ENCODE measurements around the gene NEK8.

NEK8 gene

DNA sequence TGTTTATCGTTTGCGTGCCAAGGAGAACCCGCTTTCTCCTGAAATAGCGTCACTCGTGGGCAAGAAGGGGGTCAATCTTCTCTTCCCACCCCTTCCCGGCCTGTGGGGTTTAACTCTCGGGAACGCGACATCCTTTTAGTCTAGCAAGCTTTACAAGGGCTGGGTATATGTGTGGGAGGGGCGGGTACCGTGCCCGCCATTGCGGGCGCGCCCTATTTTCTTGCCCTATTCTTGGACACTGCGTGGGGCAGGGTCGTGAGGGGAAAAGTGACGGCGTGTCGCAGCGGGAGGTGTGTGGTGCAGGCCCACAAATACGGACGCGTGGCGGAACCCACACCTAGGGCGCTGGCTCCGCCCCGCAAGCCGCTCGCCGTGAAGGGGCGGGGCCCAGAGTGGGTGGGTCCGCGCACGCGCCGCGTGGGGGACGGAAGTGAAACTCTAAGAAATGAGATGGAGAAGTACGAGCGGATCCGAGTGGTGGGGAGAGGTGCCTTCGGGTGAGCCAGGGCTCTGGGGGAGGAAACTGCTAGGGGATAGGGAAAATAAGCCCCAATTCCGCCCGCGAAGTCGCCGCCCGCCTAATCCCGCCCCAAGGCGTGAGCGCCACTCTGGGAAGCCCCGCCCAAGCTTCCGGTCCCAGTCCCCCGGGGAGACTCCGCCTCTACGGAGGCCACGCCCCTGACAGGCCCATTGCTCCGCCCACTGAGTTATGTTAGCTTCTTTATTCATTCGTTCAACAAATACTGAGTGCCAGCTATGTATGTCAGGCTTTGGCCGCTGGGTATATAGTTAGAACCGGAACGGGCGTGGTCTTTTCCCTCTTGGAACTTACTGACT lies at the start of gene NEK8:
NEK8 (plus strand) TSS at position 425 of the 837 bp plus-strand sequence; CDS start at position 451, 26 bp downstream.
- no peak for FAIRE-seq

- no peak for FAIRE-seq
These were observed 45.9 kb upstream of the NEK8 start for GRCh38 chr17:28682655-28683054.

DNA sequence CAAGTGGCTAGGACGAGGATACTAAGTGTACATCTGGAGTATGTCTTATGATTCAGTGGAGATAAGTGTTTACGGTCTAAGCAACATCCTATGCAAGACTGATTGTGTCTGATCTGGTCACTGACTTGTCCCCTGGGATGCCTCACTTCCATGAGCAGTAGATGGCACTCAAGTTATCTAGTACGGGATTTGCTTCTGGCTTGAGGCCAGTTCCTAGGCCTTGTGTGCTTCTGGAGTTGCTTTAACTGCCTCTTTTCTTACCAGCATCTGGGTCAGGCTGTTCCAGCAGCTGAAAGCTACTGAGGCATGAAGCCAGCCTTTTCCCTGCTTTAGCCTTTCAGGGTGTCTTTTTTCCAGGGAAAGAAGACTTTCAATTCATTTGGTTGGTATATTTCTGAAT lies 43.6 kb upstream of the NEK8 start:
- no peak for FAIRE-seq

DNA sequence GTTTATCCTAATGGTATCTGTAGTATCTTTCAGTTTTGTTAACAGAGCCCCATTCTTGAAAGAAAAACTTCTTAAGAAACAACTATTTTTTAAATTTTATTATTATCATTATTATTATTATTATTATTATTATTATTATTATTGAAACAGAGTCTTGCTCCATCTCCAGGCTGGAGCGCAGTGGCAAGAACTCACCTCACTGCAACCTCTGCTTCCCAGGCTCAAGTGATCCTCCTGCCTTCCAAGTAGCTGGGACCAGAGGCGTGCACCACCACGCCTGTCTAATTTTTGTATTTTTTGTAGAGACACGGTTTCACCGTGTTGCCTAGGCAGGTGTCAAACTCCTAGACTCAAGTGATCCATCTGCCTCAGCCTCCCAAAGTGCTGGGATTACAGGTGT lies 43.2 kb upstream of the NEK8 start:
- FAIRE-seq, result no peak

- FAIRE-seq, result no peak
These were observed 42.3 kb upstream of the NEK8 start for GRCh38 chr17:28686296-28686695.

- no peak for FAIRE-seq
These were observed 40.1 kb upstream of the NEK8 start for GRCh38 chr17:28688481-28688880.

GRCh38 chr17:28689011-28689410 lies 39.6 kb upstream of the NEK8 start:
- FAIRE-seq, result no peak

GRCh38 chr17:28693869-28694268 lies 34.7 kb upstream of the NEK8 start:
- FAIRE-seq, result no peak

DNA sequence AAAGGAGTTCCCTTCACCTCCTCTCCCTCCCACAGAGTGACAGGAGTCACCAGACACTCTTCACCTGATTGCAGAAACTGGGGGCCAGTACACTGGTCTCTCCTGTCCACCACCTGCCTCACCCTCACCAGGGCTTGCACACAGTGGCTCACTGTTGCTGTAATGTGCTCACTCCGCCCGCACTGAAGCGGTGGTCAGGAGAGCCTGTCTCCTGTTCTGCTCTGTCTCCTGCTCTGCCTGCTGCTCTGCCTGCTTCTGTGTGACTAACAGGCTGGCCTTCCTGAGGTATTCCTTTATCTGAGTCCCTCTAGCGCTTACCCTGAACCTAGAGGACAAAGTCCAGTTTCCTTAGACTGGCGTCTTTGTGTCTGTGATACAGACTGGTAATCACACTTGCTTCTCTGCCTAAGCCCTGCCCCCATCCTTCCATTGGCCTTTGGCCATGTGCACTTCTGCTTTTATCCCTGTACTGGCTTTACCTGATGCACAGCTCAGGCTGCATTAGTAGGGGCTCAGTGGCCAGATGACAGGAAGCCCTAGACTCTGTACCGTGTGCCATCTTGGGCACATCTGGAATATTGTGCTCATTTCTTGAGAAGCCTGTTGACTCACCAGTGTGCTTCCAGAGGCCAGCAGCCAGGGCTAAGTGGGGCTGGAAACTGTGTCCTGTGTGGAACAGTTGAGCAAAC lies 30.2 kb upstream of the NEK8 start:
- peak; percentile 69 for FAIRE-seq

DNA sequence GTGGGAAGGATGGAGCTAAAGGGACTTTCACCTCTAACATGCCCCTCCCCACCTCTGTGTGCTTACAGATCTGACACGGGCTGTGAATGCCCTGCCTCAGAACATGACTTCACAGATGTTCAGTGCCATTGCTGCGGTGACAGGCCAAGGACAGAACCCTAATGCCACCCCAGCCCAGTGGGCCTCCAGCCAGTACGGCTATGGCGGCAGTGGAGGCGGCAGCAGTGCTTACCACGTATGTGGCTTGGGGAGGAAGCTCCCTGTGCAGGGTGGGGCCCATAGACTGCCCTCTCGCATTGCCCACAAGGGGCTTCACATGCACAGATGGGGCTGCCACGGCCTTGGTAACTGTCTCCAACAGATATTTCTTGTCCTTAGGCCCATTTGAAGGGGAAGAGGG lies 28.3 kb upstream of the NEK8 start:
- FAIRE-seq, result no peak

- FAIRE-seq, result no peak
These were observed 27.6 kb upstream of the NEK8 start for GRCh38 chr17:28700830-28701492.

- FAIRE-seq, result no peak
These were observed 26.4 kb upstream of the NEK8 start for GRCh38 chr17:28702026-28702751.

DNA sequence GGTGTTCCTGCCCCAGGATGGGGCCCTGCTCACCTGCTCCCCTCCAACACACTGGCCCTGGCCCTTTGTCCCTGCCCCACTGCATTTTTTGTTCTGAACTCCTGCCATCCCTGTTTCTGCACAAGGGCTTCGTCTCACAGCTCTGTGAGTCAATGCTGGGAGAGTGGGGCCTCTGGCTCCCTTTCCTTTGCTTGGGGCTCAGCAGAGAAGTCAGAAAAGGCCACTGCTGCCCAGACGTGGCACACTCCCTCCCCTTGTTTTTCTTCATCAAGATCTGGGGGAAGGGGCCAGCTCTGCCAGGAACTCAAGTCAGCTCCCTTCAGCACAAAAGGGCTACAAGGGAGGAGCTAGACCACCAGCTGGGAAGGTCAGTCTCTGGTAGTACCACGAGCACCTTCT lies 25.8 kb upstream of the NEK8 start:
- no peak for FAIRE-seq

GRCh38 chr17:28703552-28704218 lies 24.9 kb upstream of the NEK8 start:
- no peak for FAIRE-seq

DNA sequence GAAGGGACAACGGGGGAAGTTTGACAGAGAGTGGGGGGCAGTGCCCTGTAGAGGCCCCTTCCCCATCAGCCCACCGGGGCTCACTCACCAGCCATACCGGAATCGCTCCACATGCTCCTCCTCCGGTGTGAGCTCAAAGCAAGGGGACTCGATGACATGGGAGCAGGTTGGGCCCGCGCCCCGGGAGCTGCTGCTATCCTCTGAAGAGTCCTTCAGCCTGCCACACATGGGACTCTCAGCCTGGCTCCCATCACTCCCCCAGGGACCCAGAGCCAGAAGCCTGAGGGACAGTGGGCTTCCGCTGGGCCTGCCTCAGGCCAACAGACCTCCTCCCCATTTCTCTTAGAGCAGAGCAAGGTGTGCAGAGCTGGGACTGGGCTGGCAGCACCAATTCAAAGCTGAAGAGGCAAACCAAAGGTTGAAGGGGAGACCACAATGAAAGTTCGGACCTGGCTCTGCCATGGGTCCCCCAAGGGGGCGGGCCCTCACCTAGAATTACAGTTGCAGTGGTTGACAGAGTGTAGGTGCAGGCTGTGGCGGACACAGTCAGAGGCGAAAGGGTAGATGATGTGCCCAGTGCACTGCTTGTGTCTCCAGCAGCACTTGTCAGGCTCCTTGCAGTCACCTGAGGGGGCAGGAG lies 24.2 kb upstream of the NEK8 start:
- FAIRE-seq, result no peak

DNA sequence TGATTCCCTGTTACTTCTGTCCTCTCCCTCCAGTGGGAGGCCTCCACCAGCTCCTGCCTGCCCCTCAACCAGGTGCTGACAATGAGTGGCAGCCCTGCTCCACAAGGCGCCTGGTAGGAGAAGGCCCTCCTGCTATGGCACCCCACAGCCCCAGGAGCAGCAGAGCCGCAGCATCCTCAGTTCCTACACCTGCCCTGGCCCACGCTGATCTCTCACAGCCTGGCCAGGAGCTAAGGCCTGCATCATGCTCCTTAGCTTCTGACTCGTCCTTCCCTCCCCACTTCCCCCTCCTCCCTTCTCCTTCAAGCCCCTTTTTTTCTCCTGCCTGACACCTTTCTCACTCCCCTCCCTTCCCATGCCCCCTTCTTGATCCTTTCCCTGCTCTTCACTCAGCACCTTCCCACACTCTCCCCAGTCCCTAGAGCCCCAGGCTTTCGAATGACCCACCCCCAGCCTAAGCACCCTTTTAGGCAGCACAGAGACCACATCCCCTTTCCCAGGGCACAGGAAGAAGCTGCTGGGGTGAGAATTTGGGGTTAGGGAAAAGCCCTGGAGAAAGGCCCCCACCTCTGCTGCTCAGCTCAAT lies 23.4 kb upstream of the NEK8 start:
- no peak for FAIRE-seq

- no peak for FAIRE-seq
These were observed 22.8 kb upstream of the NEK8 start for GRCh38 chr17:28705728-28706334.

- no peak for FAIRE-seq
These were observed 21.9 kb upstream of the NEK8 start for GRCh38 chr17:28706471-28707338.

DNA sequence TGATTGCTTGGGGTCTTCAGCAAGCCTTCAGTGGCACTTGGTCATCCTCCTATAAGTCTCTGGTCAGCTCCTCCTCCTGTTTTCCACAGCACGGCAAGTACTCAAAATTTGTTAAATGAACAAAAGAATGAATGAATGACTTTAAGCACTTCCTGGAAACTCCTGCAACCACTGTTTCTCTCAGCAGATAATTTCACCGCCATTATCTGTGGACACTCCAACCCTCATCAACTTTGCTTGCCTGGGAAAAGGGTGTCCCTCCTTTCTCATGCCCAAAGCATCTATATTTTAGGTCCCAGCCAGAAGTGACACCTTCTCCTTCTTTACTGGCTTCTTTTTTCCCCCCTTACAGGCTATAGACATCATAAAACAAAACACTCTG lies 21.3 kb upstream of the NEK8 start:
- FAIRE-seq, result no peak

Data from islet of Langerhans (tissue), 1 donor.